WTC11 (cell line): Measurements from ENCODE around the gene RNASE3. TPM values are rescaled to one million over a fixed set of nuclear protein-coding genes. Genes with fewer than 3 reads are reported as not detected.

Source experiments
- ATAC-seq: fragments of 200-7000 bp; cut with Tn5 transposase; 2 replicates; pipeline ENCODE4 v1.10.0; 2021; ENCODE audit warnings: mild to moderate bottlenecking, moderate library complexity
- CTCF ChIA-PET: fragments of 300-600 bp; sonication (Branson Sonifier 250); formaldehyde crosslinking; loops from one replicate; lab custom pipeline; 2021; ENCODE audit warnings: antibody characterized with exemption; lab: Charles Lee
- POLR2A ChIA-PET: fragments of 350-600 bp; sonication (Branson Sonifier 250); formaldehyde crosslinking; loops from one replicate; lab custom pipeline; 2021; ENCODE audit warnings: antibody characterized with exemption; lab: Charles Lee
- DNase-seq: peaks from one replicate; pipeline ENCODE4 v3.0.0; 2021; ENCODE audit warnings: low spot score
- H3K27ac Mint-ChIP-seq: 2 replicates; pipeline ENCODE4 v1.8.0; 2021; ENCODE audit warnings: mixed read lengths
- H3K27me3 Mint-ChIP-seq: 2 replicates; pipeline ENCODE4 v1.8.0; 2021; ENCODE audit warnings: low read depth, mild to moderate bottlenecking, moderate library complexity, mixed read lengths
- H3K36me3 Mint-ChIP-seq: 2 replicates; pipeline ENCODE4 v1.8.0; 2021; ENCODE audit warnings: mixed read lengths
- H3K4me1 Mint-ChIP-seq: 2 replicates; pipeline ENCODE4 v1.8.0; 2022; ENCODE audit warnings: mixed read lengths
- H3K4me3 Mint-ChIP-seq: 2 replicates; pipeline ENCODE4 v1.8.0; 2021; ENCODE audit warnings: mild to moderate bottlenecking, moderate library complexity, mixed read lengths
- H3K9me3 Mint-ChIP-seq: 2 replicates; pipeline ENCODE4 v1.8.0; 2021; ENCODE audit warnings: mixed read lengths
- ERG ChIP-seq: fragments of 250-450 bp; sonication (Bioruptor Pico); IDR thresholded peaks from 2 replicates; pipeline ENCODE4 v1.8.0; 2021; ENCODE audit warnings: mild to moderate bottlenecking
- FOXK1 ChIP-seq: sonication (generic); formaldehyde crosslinking; IDR thresholded peaks from 2 replicates; pipeline ENCODE4 v1.8.0; 2022; ENCODE audit warnings: mild to moderate bottlenecking, moderate library complexity, missing genetic modification reagents
- FOXP1 ChIP-seq: sonication (generic); formaldehyde crosslinking; IDR thresholded peaks from 2 replicates; pipeline ENCODE4 v1.8.0; 2022; ENCODE audit warnings: missing genetic modification reagents, mild to moderate bottlenecking, moderate library complexity, borderline replicate concordance
- GABPB1 ChIP-seq: sonication (generic); formaldehyde crosslinking; IDR thresholded peaks from 2 replicates; pipeline ENCODE4 v1.8.1; 2023; ENCODE audit warnings: mild to moderate bottlenecking, missing genetic modification reagents
- JUN ChIP-seq: sonication (generic); formaldehyde crosslinking; IDR thresholded peaks from 2 replicates; pipeline ENCODE4 v1.8.0; 2023; ENCODE audit warnings: mild to moderate bottlenecking, missing genetic modification reagents
- MYBL2 ChIP-seq: sonication (generic); formaldehyde crosslinking; IDR thresholded peaks from 2 replicates; pipeline ENCODE4 v1.8.1; 2023; ENCODE audit warnings: mild to moderate bottlenecking, moderate library complexity, missing genetic modification reagents
- STAT6 ChIP-seq: sonication (generic); formaldehyde crosslinking; conservative IDR thresholded peaks from 2 replicates; pipeline ENCODE4 v1.8.1; 2023; ENCODE audit warnings: mild to moderate bottlenecking, low read depth, missing genetic modification reagents, moderate library complexity
- TCF7 ChIP-seq: sonication (generic); formaldehyde crosslinking; IDR thresholded peaks from 2 replicates; pipeline ENCODE4 v1.8.0; 2022; ENCODE audit warnings: mild to moderate bottlenecking, low read depth, missing genetic modification reagents, moderate library complexity
- TP53 ChIP-seq: sonication (generic); formaldehyde crosslinking; IDR thresholded peaks from 2 replicates; pipeline ENCODE4 v1.8.1; 2023; ENCODE audit warnings: mild to moderate bottlenecking, missing genetic modification reagents
- ZBTB21 ChIP-seq: sonication (generic); formaldehyde crosslinking; IDR thresholded peaks from 2 replicates; pipeline ENCODE4 v1.8.1; 2023; ENCODE audit warnings: mild to moderate bottlenecking, missing genetic modification reagents, borderline replicate concordance
- ZNF232 ChIP-seq: sonication (generic); formaldehyde crosslinking; IDR thresholded peaks from 2 replicates; pipeline ENCODE4 v1.8.0; 2022; ENCODE audit warnings: mild to moderate bottlenecking, missing genetic modification reagents
- ZNF263 ChIP-seq: sonication (generic); formaldehyde crosslinking; IDR thresholded peaks from 2 replicates; pipeline ENCODE4 v1.8.1; 2022; ENCODE audit warnings: low read depth, mild to moderate bottlenecking, moderate library complexity, missing genetic modification reagents
- total RNA-seq: library from RNA; stranded (reverse); gene quantifications from 3 replicates; pipeline ENCODE4 v1.2.3, GENCODE V29; 2021
- TF ChIP-seq, protein P1 (sequence below): sonication (generic); formaldehyde crosslinking; IDR thresholded peaks from 2 replicates; pipeline ENCODE4 v1.8.0; 2022; ENCODE audit warnings: mild to moderate bottlenecking, missing genetic modification reagents
- TF ChIP-seq, protein P2 (sequence below): sonication (generic); formaldehyde crosslinking; IDR thresholded peaks from 2 replicates; pipeline ENCODE4 v1.8.1; 2023; ENCODE audit warnings: mild to moderate bottlenecking, moderate library complexity, missing genetic modification reagents
- TF ChIP-seq, protein P3 (sequence below): sonication (generic); formaldehyde crosslinking; IDR thresholded peaks from 2 replicates; pipeline ENCODE4 v1.8.0; 2023; ENCODE audit warnings: missing genetic modification reagents, mild to moderate bottlenecking, borderline replicate concordance
- TF ChIP-seq, protein P4 (sequence below): sonication (generic); formaldehyde crosslinking; IDR thresholded peaks from 2 replicates; pipeline ENCODE4 v1.8.0; 2022; ENCODE audit warnings: missing genetic modification reagents
- TF ChIP-seq, protein P5 (sequence below): fragments of 250-450 bp; sonication (Bioruptor Pico); IDR thresholded peaks from 2 replicates; pipeline ENCODE4 v1.9.0; 2021; ENCODE audit warnings: moderate library complexity, mild to moderate bottlenecking, inconsistent platforms, borderline replicate concordance

Gene RNASE3
- total RNA-seq, 1 experiment from 2014 or later = not detected

GRCh38 chr14:20905676-20906075 lies 14.5 kb downstream of the RNASE3 start:
- Mint-ChIP-seq H3K4me3 (no peak overlapping the region), H3K36me3 (peaks cover 2% of the 10 kb centered on the region; the same call in 1 of the 2 replicates), H3K9me3 (peaks cover 12% of the 10 kb centered on the region), H3K4me1 (peaks cover 9% of the 10 kb centered on the region)
- CTCF ChIA-PET = interaction anchor here (0.9 to 2.9 kb wide), 2 partner anchors 32 to 65 kb away, joined by 4 to 36 read pairs; no protein-coding TSS in a partner anchor
- ATAC-seq = no peak
- TF ChIP-seq, protein P1, sequence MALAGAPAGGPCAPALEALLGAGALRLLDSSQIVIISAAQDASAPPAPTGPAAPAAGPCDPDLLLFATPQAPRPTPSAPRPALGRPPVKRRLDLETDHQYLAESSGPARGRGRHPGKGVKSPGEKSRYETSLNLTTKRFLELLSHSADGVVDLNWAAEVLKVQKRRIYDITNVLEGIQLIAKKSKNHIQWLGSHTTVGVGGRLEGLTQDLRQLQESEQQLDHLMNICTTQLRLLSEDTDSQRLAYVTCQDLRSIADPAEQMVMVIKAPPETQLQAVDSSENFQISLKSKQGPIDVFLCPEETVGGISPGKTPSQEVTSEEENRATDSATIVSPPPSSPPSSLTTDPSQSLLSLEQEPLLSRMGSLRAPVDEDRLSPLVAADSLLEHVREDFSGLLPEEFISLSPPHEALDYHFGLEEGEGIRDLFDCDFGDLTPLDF (CRISPR knock-in tag) = no peak
- TF ChIP-seq ZNF232 (CRISPR knock-in tag) (no peak), MYBL2 (CRISPR knock-in tag) (no peak), ZNF263 (CRISPR knock-in tag) (no peak), STAT6 (CRISPR knock-in tag) (no peak), ZBTB21 (CRISPR knock-in tag) (no peak), TP53 (no peak), GABPB1 (CRISPR knock-in tag) (no peak), TCF7 (CRISPR knock-in tag) (no peak), ERG (CRISPR knock-in tag) (no peak)
- TF ChIP-seq, protein P2, sequence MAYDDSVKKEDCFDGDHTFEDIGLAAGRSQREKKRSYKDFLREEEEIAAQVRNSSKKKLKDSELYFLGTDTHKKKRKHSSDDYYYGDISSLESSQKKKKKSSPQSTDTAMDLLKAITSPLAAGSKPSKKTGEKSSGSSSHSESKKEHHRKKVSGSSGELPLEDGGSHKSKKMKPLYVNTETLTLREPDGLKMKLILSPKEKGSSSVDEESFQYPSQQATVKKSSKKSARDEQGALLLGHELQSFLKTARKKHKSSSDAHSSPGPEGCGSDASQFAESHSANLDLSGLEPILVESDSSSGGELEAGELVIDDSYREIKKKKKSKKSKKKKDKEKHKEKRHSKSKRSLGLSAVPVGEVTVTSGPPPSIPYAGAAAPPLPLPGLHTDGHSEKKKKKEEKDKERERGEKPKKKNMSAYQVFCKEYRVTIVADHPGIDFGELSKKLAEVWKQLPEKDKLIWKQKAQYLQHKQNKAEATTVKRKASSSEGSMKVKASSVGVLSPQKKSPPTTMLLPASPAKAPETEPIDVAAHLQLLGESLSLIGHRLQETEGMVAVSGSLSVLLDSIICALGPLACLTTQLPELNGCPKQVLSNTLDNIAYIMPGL (CRISPR knock-in tag) = no peak
- TF ChIP-seq, all 79 proteins: peak for 0
- POLR2A ChIA-PET = no interaction called here
- no peak for DNase-seq
- Mint-ChIP-seq H3K27me3 (peaks cover 3% of the 10 kb centered on the region; the same call in 1 of the 2 replicates), H3K27ac (no peak overlapping the region)

- ChIA-PET POLR2A (interaction anchor here (0.6 kb wide), 1 partner anchor 162 kb away, joined by 5 read pairs; no protein-coding TSS in a partner anchor), CTCF (interaction anchor here (0.7 to 1.7 kb wide), 3 partner anchors 33 to 215 kb away, joined by 3 to 5 read pairs (median 5); no protein-coding TSS in a partner anchor)
- no peak overlapping the region for H3K4me3 Mint-ChIP-seq
- peaks cover 9% of the 10 kb centered on the region for H3K27me3 Mint-ChIP-seq
- H3K4me1 Mint-ChIP-seq = peaks cover 9% of the 10 kb centered on the region
- ATAC-seq = no peak
- no peak overlapping the region for H3K27ac Mint-ChIP-seq
- peaks cover 9% of the 10 kb centered on the region; the same call in 1 of the 2 replicates for H3K36me3 Mint-ChIP-seq
- no peak for DNase-seq
- peaks cover 23% of the 10 kb centered on the region for H3K9me3 Mint-ChIP-seq
- TF ChIP-seq TCF7 (CRISPR knock-in tag) (no peak), TP53 (no peak), FOXK1 (CRISPR knock-in tag) (no peak), JUN (CRISPR knock-in tag) (no peak), FOXP1 (CRISPR knock-in tag) (no peak)
- TF ChIP-seq, protein P3, sequence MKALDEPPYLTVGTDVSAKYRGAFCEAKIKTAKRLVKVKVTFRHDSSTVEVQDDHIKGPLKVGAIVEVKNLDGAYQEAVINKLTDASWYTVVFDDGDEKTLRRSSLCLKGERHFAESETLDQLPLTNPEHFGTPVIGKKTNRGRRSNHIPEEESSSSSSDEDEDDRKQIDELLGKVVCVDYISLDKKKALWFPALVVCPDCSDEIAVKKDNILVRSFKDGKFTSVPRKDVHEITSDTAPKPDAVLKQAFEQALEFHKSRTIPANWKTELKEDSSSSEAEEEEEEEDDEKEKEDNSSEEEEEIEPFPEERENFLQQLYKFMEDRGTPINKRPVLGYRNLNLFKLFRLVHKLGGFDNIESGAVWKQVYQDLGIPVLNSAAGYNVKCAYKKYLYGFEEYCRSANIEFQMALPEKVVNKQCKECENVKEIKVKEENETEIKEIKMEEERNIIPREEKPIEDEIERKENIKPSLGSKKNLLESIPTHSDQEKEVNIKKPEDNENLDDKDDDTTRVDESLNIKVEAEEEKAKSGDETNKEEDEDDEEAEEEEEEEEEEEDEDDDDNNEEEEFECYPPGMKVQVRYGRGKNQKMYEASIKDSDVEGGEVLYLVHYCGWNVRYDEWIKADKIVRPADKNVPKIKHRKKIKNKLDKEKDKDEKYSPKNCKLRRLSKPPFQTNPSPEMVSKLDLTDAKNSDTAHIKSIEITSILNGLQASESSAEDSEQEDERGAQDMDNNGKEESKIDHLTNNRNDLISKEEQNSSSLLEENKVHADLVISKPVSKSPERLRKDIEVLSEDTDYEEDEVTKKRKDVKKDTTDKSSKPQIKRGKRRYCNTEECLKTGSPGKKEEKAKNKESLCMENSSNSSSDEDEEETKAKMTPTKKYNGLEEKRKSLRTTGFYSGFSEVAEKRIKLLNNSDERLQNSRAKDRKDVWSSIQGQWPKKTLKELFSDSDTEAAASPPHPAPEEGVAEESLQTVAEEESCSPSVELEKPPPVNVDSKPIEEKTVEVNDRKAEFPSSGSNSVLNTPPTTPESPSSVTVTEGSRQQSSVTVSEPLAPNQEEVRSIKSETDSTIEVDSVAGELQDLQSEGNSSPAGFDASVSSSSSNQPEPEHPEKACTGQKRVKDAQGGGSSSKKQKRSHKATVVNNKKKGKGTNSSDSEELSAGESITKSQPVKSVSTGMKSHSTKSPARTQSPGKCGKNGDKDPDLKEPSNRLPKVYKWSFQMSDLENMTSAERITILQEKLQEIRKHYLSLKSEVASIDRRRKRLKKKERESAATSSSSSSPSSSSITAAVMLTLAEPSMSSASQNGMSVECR (CRISPR knock-in tag) = no peak
- TF ChIP-seq, protein P4, sequence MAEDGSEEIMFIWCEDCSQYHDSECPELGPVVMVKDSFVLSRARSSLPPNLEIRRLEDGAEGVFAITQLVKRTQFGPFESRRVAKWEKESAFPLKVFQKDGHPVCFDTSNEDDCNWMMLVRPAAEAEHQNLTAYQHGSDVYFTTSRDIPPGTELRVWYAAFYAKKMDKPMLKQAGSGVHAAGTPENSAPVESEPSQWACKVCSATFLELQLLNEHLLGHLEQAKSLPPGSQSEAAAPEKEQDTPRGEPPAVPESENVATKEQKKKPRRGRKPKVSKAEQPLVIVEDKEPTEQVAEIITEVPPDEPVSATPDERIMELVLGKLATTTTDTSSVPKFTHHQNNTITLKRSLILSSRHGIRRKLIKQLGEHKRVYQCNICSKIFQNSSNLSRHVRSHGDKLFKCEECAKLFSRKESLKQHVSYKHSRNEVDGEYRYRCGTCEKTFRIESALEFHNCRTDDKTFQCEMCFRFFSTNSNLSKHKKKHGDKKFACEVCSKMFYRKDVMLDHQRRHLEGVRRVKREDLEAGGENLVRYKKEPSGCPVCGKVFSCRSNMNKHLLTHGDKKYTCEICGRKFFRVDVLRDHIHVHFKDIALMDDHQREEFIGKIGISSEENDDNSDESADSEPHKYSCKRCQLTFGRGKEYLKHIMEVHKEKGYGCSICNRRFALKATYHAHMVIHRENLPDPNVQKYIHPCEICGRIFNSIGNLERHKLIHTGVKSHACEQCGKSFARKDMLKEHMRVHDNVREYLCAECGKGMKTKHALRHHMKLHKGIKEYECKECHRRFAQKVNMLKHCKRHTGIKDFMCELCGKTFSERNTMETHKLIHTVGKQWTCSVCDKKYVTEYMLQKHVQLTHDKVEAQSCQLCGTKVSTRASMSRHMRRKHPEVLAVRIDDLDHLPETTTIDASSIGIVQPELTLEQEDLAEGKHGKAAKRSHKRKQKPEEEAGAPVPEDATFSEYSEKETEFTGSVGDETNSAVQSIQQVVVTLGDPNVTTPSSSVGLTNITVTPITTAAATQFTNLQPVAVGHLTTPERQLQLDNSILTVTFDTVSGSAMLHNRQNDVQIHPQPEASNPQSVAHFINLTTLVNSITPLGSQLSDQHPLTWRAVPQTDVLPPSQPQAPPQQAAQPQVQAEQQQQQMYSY = no peak
- TF ChIP-seq, protein P5, sequence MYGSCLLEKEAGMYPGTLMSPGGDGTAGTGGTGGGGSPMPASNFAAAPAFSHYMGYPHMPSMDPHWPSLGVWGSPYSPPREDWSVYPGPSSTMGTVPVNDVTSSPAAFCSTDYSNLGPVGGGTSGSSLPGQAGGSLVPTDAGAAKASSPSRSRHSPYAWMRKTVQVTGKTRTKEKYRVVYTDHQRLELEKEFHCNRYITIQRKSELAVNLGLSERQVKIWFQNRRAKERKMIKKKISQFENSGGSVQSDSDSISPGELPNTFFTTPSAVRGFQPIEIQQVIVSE (CRISPR knock-in tag) = no peak
Observed at GRCh38 chr14:20907214-20907613, 16.0 kb downstream of the RNASE3 start.
